CD8-positive, alpha-beta memory T cell (primary cell): ENCODE data around the gene TIPIN. TPM values are rescaled to one million over a fixed set of nuclear protein-coding genes. Genes with fewer than 3 reads are reported as not detected.
"Not testable (repeated sequence)": the region's sequence is repeated elsewhere in the genome, so short reads cannot be mapped to it uniquely, and the experiment has no call there.

ENCODE experiments used
- CTCF ChIA-PET: fragments of 350-600 bp; sonication (Branson Sonifier 250); formaldehyde crosslinking; loops from one replicate; lab custom pipeline; 2021; ENCODE audit warnings: antibody characterized with exemption; lab: Charles Lee
- POLR2A ChIA-PET: fragments of 350-600 bp; sonication (Branson Sonifier 250); formaldehyde crosslinking; loops from one replicate; lab custom pipeline; 2021; ENCODE audit warnings: antibody characterized with exemption; lab: Charles Lee
- DNase-seq, 5 donors: peaks; one replicate each; pipeline versions ENCODE4 v3.0.0 to v3.0.0-alpha.2; 2020 to 2022; ENCODE audit warnings: mixed read lengths in 1 of 5
- H3K27ac ChIP-seq: one replicate; pipeline ENCODE4 v1.7.0; 2013; ENCODE audit warnings: low read depth, mild to moderate bottlenecking, low read length, moderate library complexity
- H3K27me3 ChIP-seq: 2 replicates; pipeline ENCODE4 v1.7.0; 2013; ENCODE audit warnings: low read length, mild to moderate bottlenecking; ENCODE audit not compliant: insufficient read depth, poor library complexity, severe bottlenecking
- H3K36me3 ChIP-seq: 2 replicates; pipeline ENCODE4 v1.7.0; 2013; ENCODE audit warnings: mild to moderate bottlenecking, low read length, moderate library complexity; ENCODE audit not compliant: insufficient read depth
- H3K4me1 ChIP-seq: 2 replicates; pipeline ENCODE4 v1.7.0; 2013; ENCODE audit warnings: mild to moderate bottlenecking, low read length, moderate library complexity; ENCODE audit not compliant: insufficient read depth
- H3K4me3 ChIP-seq: 2 replicates; pipeline ENCODE4 v1.7.0; 2013; ENCODE audit warnings: mild to moderate bottlenecking, low read length
- H3K9me3 ChIP-seq: 2 replicates; pipeline ENCODE4 v1.7.0; 2013; ENCODE audit warnings: mild to moderate bottlenecking, low read length
- H3K27ac Mint-ChIP-seq, 8 donors: one replicate each; pipeline ENCODE4 v1.8.0; 2020 to 2021; ENCODE audit warnings: mixed read lengths in 8 of 8, mild to moderate bottlenecking in 6 of 8, inconsistent platforms in 3 of 8, moderate library complexity in 3 of 8
- H3K27me3 Mint-ChIP-seq, 2 donors: one replicate each; pipeline ENCODE4 v1.8.0; 2020 to 2021; ENCODE audit warnings: mixed read lengths in 2 of 2, mild to moderate bottlenecking in 1 of 2, moderate library complexity in 1 of 2
- H3K36me3 Mint-ChIP-seq, 3 donors: one replicate each; pipeline ENCODE4 v1.8.0; 2020 to 2021; ENCODE audit warnings: mixed read lengths in 3 of 3, inconsistent platforms in 1 of 3, mild to moderate bottlenecking in 1 of 3
- H3K4me1 Mint-ChIP-seq, 3 donors: one replicate each; pipeline ENCODE4 v1.8.0; 2020 to 2021; ENCODE audit warnings: mixed read lengths in 3 of 3, inconsistent platforms in 1 of 3, mild to moderate bottlenecking in 1 of 3
- H3K4me3 Mint-ChIP-seq, 7 donors: one replicate each; pipeline ENCODE4 v1.8.0; 2020 to 2021; ENCODE audit warnings: mixed read lengths in 7 of 7, mild to moderate bottlenecking in 6 of 7, moderate library complexity in 4 of 7, inconsistent platforms in 2 of 7
- H3K9me3 Mint-ChIP-seq, 5 donors: one replicate each; pipeline ENCODE4 v1.8.0; 2020 to 2022; ENCODE audit warnings: mixed read lengths in 5 of 5, mild to moderate bottlenecking in 3 of 5, moderate library complexity in 2 of 5, inconsistent platforms in 1 of 5
- polyA plus RNA-seq: library from polyadenylated mRNA; unstranded; fragments of 300-500 nt; fragmentation: Illumina TruSeq; gene quantifications from one replicate; pipeline ENCODE4 v1.2.3, GENCODE V29; 2021
- total RNA-seq, 2 experiments: library from RNA; stranded (reverse); gene quantifications; one replicate each; pipeline ENCODE4 v1.2.3, GENCODE V29; 2021

Gene TIPIN
- total and polyA plus RNA-seq, 3 experiments from 2014 or later: 9.1 to 63.7 (median 58.9) TPM

DNA sequence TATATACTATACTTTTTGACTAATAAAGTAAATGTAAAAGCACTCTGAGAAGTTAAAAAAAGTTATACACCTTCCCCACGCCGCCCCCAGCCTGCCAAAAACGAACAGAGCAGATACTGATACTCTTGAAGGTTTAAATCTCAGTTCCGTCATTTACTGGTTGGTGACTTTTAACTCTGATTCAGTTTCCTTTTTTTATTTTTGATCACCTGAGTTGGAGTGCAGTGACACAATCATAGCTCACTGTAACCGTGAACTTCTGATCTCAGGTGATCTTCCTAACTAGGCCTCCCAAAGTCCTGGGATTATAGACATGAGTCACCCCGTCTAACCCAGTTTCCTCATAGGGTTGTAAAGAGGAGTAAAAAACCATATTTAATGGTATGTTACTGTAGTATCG, 3.3 kb upstream of the TIPIN start:
- Histone ChIP-seq H3K27me3 (no peaks in the 10 kb centered on the region), H3K27ac (no peak overlapping the region), H3K4me3 (no peak overlapping the region), H3K36me3 (no peaks in the 10 kb centered on the region), H3K9me3 (no peaks in the 10 kb centered on the region), H3K4me1 (peaks cover 15% of the 10 kb centered on the region)
- H3K9me3 Mint-ChIP-seq: no peaks in the 10 kb centered on the region
- no peak overlapping the region for H3K27ac Mint-ChIP-seq
- ChIA-PET CTCF (no interaction called here), POLR2A (no interaction called here)
- H3K27me3 Mint-ChIP-seq: no peaks in the 10 kb centered on the region
- DNase-seq: no peak
- peaks cover 0 to 9% (median 0%) of the 10 kb centered on the region in 3 donors for H3K36me3 Mint-ChIP-seq
- peaks cover 14 to 22% (median 18%) of the 10 kb centered on the region in 3 donors for H3K4me1 Mint-ChIP-seq
- no peak overlapping the region for H3K4me3 Mint-ChIP-seq

DNA sequence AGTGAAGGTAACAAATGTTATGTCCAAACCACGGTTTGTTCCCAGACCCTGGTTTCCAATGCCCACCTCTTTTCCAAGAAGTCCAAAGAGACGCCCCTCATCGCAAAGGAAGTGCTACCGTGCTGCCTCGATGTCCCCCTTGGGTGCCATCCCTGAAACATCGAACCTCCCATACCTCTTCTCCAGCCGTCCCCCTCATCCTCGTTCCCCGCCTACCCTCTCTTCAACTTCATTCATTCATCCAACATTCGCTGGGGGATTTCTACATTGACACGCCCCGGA, 467 bp downstream of the TIPIN start:
- Mint-ChIP-seq H3K4me1 (peaks cover 14 to 23% (median 22%) of the 10 kb centered on the region in 3 donors), H3K36me3 (peaks cover 0 to 20% (median 2%) of the 10 kb centered on the region in 3 donors), H3K9me3 (no peaks in the 10 kb centered on the region), H3K4me3 (peak overlapping the region; percentile 89 to 99 (median 95)), H3K27ac (peak overlapping the region; percentile 55 to 99 (median 96)), H3K27me3 (no peaks in the 10 kb centered on the region)
- no peaks in the 10 kb centered on the region for H3K9me3 ChIP-seq
- H3K27ac ChIP-seq: peak overlapping the region; percentile 78
- H3K36me3 ChIP-seq: no peaks in the 10 kb centered on the region
- peaks cover 15% of the 10 kb centered on the region for H3K4me1 ChIP-seq
- ChIA-PET POLR2A (interaction anchor here (0.7 to 1.9 kb wide), 3 partner anchors 31 to 60 kb away, joined by 3 to 9 read pairs (median 4); partner anchors contain the start of gene MAP2K1), CTCF (interaction anchor here (0.8 to 3.4 kb wide), 3 partner anchors 32 to 142 kb away, joined by 3 to 17 read pairs (median 5); partner anchors contain the start of gene SNAPC5)
- DNase-seq: no peak
- H3K27me3 ChIP-seq: no peaks in the 10 kb centered on the region
- peak overlapping the region; percentile 92 for H3K4me3 ChIP-seq

DNA sequence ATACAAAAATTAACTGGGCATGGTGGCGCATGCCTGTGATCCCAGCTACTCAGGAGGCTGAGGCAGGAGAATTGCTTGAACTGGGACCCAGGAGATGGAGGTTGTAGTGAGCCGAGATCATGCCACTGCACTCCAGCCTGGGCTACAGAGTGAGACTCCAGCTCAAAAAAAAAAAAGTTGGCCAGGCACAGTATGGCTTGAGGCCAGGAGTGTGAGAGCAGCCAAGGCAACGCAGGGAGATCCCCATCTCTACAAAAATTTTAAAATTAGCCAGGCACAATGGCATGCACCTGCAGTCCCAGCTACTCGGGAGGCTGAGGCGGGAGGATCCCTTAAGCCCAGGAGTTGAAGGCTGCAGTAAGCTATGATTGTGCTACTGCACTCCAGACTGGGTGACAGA, 8.0 kb downstream of the TIPIN start:
- H3K4me3 ChIP-seq, H3K4me3 Mint-ChIP-seq, H3K27me3 Mint-ChIP-seq, H3K36me3 ChIP-seq, H3K4me1 Mint-ChIP-seq, H3K9me3 ChIP-seq, H3K9me3 Mint-ChIP-seq, H3K27ac Mint-ChIP-seq, H3K4me1 ChIP-seq, POLR2A ChIA-PET, H3K27me3 ChIP-seq, H3K27ac ChIP-seq, DNase-seq: not testable (repeated sequence)
- CTCF ChIA-PET: interaction anchor here (1.6 kb wide), 1 partner anchor 150 kb away, joined by 4 read pairs; no protein-coding TSS in a partner anchor
- H3K36me3 Mint-ChIP-seq: peaks cover 0 to 40% (median 9%) of the 10 kb centered on the region in 3 donors

DNA sequence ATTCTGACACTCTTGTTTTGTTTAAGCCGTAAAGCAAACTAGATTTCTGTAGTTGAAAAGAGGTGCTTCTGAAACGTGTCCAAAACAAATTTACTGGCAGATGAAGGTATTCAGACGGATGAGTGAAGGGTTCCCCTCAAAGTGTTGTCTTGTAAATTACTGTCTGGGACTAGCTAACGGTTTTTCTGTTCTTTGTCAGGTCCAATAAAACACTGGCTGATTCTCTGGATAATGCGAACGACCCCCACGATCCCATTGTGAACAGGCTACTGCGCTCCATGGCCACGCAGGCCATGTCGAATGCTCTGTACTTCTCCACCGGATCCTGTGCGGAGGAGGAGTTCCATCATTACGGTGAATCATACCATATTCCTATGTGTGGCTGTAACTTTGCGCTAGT, 27.7 kb downstream of the TIPIN start:
- H3K27me3 ChIP-seq: no peaks in the 10 kb centered on the region
- H3K4me3 ChIP-seq: no peak overlapping the region
- H3K9me3 ChIP-seq: no peaks in the 10 kb centered on the region
- Mint-ChIP-seq H3K27me3 (no peaks in the 10 kb centered on the region), H3K36me3 (peaks cover 10 to 77% (median 25%) of the 10 kb centered on the region in 3 donors), H3K4me3 (no peak overlapping the region), H3K27ac (peak overlapping the region in 1 of 8 donors; percentile 80), H3K9me3 (no peaks in the 10 kb centered on the region), H3K4me1 (no peaks in the 10 kb centered on the region)
- ChIA-PET CTCF (no interaction called here), POLR2A (no interaction called here)
- H3K4me1 ChIP-seq: no peaks in the 10 kb centered on the region
- H3K27ac ChIP-seq: no peak overlapping the region
- peaks cover 24% of the 10 kb centered on the region for H3K36me3 ChIP-seq
- no peak for DNase-seq

DNA sequence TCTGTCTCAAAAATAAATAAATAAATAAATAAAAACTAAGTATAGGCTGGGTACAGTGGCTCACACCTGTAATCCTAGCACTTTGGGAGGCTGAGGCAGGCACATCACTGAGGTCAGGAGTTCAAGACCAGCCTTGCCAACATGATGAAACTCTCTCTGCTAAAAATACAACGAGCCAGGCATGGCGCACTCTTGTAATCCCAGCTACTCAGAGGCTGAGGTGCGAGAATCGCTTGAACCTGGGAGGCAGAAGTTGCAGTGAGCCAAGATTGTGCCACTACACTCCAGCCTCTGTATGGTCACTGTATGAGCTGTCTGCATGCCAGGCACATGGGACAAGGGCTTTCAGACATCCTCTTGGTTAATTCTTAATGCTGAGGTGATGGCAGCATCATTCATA, 28.7 kb downstream of the TIPIN start:
- H3K4me3 ChIP-seq: no peak overlapping the region
- no peaks in the 10 kb centered on the region for H3K9me3 ChIP-seq
- no peak for DNase-seq
- POLR2A ChIA-PET: no interaction called here
- CTCF ChIA-PET: no interaction called here
- H3K9me3 Mint-ChIP-seq: no peaks in the 10 kb centered on the region
- H3K36me3 ChIP-seq: peaks cover 31% of the 10 kb centered on the region
- peaks cover 6 to 79% (median 26%) of the 10 kb centered on the region in 3 donors for H3K36me3 Mint-ChIP-seq
- H3K27ac Mint-ChIP-seq: no peak overlapping the region
- no peak overlapping the region for H3K4me3 Mint-ChIP-seq
- no peaks in the 10 kb centered on the region for H3K27me3 Mint-ChIP-seq
- no peaks in the 10 kb centered on the region for H3K27me3 ChIP-seq
- H3K4me1 Mint-ChIP-seq: no peaks in the 10 kb centered on the region
- H3K27ac ChIP-seq: no peak overlapping the region
- no peaks in the 10 kb centered on the region for H3K4me1 ChIP-seq

DNA sequence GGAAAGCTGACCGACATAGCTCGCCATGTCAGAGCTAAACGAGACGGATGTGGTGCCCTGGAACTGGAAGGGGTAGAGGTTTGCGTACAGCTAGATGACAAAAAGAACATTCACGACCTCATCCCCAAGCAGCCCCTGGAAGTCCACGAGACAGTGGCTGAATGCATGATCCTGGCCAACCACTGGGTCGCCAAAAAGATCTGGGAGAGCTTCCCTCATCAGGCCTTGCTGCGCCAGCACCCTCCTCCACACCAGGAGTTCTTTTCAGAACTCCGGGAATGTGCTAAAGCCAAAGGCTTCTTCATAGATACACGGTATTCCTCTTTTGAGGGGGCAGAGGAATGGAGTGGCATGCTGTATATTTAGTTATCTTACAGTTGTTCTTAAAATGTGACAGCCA, 30.4 kb downstream of the TIPIN start:
- Mint-ChIP-seq H3K9me3 (no peaks in the 10 kb centered on the region), H3K4me1 (no peaks in the 10 kb centered on the region), H3K27ac (no peak overlapping the region), H3K36me3 (peaks cover 6 to 82% (median 24%) of the 10 kb centered on the region in 3 donors), H3K27me3 (no peaks in the 10 kb centered on the region), H3K4me3 (no peak overlapping the region)
- Histone ChIP-seq H3K9me3 (no peaks in the 10 kb centered on the region), H3K27ac (no peak overlapping the region), H3K4me1 (no peaks in the 10 kb centered on the region), H3K27me3 (no peaks in the 10 kb centered on the region), H3K4me3 (no peak overlapping the region), H3K36me3 (peaks cover 36% of the 10 kb centered on the region)
- no peak for DNase-seq
- CTCF ChIA-PET: no interaction called here
- POLR2A ChIA-PET: no interaction called here

DNA sequence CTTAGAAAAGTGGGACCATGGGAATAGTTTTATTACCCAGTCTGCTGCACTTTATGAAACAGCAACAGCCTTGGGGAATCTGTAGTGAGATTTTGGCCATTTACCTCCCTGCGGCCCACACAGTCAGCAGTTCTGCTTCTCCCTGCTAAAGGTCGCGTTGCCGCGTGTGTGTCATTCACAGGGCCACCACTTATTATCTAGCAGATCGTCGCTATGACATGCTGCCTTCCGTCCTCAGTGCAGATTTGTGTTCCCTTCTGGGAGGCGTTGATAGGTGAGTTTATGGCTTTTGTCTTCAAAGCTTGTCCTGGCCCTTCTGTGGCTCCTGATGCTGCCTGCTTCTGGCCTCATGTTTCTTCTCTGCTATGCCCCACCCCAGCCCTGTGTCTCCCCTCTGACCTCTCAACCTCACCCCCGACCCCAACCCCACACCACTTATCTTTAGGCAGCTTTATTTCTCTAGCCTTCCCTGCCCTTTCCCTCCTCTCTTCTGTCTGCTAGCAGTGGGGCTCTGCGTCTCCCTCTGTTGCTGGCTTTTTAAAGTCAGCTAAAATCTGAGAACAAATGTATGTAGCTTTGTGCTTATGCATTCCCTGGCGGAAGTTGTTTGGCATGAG, 33.1 kb downstream of the TIPIN start:
- CTCF ChIA-PET: no interaction called here
- no peaks in the 10 kb centered on the region for H3K9me3 Mint-ChIP-seq

DNA sequence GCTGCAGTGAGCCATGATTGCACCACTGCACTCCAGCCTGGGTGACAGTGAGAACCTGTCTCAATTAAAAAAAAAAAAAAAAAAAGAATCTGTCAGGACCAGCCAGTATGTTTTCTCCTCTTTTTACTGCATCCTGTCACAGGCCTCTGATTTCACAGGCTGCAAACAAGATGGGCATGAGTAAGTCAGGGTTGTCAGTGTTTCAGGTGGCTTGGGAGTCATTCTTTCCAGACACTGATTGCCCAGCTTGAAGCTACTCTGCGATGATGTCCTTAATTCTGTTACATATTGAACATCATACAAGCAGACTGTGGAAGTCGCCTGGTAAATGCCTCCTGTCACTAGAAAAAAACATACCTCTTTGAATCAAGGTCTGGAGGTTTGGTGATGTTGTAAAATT, 44.3 kb downstream of the TIPIN start:
- H3K36me3 ChIP-seq: peaks cover 51% of the 10 kb centered on the region

More for the DNA sequence above, 33.1 kb downstream of the TIPIN start:
- Histone ChIP-seq H3K27ac (no peak overlapping the region), H3K4me1 (no peaks in the 10 kb centered on the region), H3K4me3 (no peak overlapping the region), H3K36me3 (peaks cover 30% of the 10 kb centered on the region), H3K9me3 (no peaks in the 10 kb centered on the region), H3K27me3 (no peaks in the 10 kb centered on the region)
- Mint-ChIP-seq H3K36me3 (peaks cover 6 to 80% (median 23%) of the 10 kb centered on the region in 3 donors), H3K4me3 (no peak overlapping the region), H3K4me1 (no peaks in the 10 kb centered on the region), H3K27me3 (no peaks in the 10 kb centered on the region), H3K27ac (peak overlapping the region in 5 of 8 donors; percentile 21 to 83 (median 65))
- POLR2A ChIA-PET: no interaction called here
- DNase-seq: no peak

More for the DNA sequence above, 44.3 kb downstream of the TIPIN start:
- POLR2A ChIA-PET: no interaction called here
- Histone ChIP-seq H3K27me3 (no peaks in the 10 kb centered on the region), H3K9me3 (no peaks in the 10 kb centered on the region), H3K4me3 (no peak overlapping the region), H3K4me1 (no peaks in the 10 kb centered on the region), H3K27ac (no peak overlapping the region)
- no peak for DNase-seq
- Mint-ChIP-seq H3K4me1 (peaks cover 0 to 13% (median 0%) of the 10 kb centered on the region in 3 donors), H3K27ac (peak overlapping the region in 1 of 8 donors; percentile 75), H3K36me3 (peaks cover 6 to 92% (median 32%) of the 10 kb centered on the region in 3 donors), H3K4me3 (no peak overlapping the region), H3K27me3 (no peaks in the 10 kb centered on the region), H3K9me3 (no peaks in the 10 kb centered on the region)
- CTCF ChIA-PET: interaction anchor here (1.2 kb wide), 1 partner anchor 25 kb away, joined by 3 read pairs; no protein-coding TSS in a partner anchor
